Lung (tissue), 12 donors: ENCODE measurements around the gene LSM11. TPM values are rescaled to one million over a fixed set of nuclear protein-coding genes. Genes with fewer than 3 reads are reported as not detected.

Experiments used
- ATAC-seq: fragments of 200-7000 bp; cut with Tn5 transposase; one replicate; pipeline ENCODE4 v1.9.1; 2020; ENCODE audit warnings: moderate number of reproducible peaks; ENCODE audit not compliant: insufficient read depth, low FRiP score
- DNase-seq, 3 donors: peaks; one replicate each; pipeline ENCODE4 v3.0.0-alpha.2; 2013 to 2017
- H3K27ac ChIP-seq, 2 donors: one replicate each; pipeline ENCODE4 v1.5.1; 2013; ENCODE audit warnings: mild to moderate bottlenecking in 2 of 2, moderate library complexity in 2 of 2, control low read depth in 1 of 2, inconsistent platforms in 1 of 2, low read depth in 1 of 2, low read length in 1 of 2
- H3K27me3 ChIP-seq, 3 donors: one replicate each; pipeline ENCODE4 v1.5.1; 2013; ENCODE audit warnings: low read length in 2 of 3; ENCODE audit not compliant: control insufficient read depth in 3 of 3, insufficient read depth in 3 of 3
- H3K36me3 ChIP-seq, 4 donors: one replicate each; pipeline ENCODE4 v1.5.1; 2013; ENCODE audit warnings: low read length in 4 of 4, mild to moderate bottlenecking in 1 of 4, moderate library complexity in 1 of 4; ENCODE audit not compliant: control insufficient read depth in 4 of 4, insufficient read depth in 4 of 4
- H3K4me1 ChIP-seq, 5 donors: one replicate each; pipeline ENCODE4 v1.5.1; 2013; ENCODE audit warnings: low read length in 5 of 5, mild to moderate bottlenecking in 2 of 5, moderate library complexity in 1 of 5; ENCODE audit not compliant: control insufficient read depth in 5 of 5, insufficient read depth in 5 of 5
- H3K4me3 ChIP-seq: one replicate; pipeline ENCODE4 v1.5.1; 2013; ENCODE audit warnings: mild to moderate bottlenecking, control low read depth, moderate library complexity
- H3K9ac ChIP-seq, 2 donors: one replicate each; pipeline ENCODE4 v1.5.1; 2013; ENCODE audit warnings: low read length in 2 of 2, control low read depth in 1 of 2; ENCODE audit not compliant: insufficient read depth in 1 of 2
- H3K9me3 ChIP-seq, 4 donors: one replicate each; pipeline ENCODE4 v1.5.1; 2013; ENCODE audit warnings: low read length in 3 of 4, mild to moderate bottlenecking in 1 of 4, moderate library complexity in 1 of 4; ENCODE audit not compliant: control insufficient read depth in 4 of 4, insufficient read depth in 3 of 4
- WGBS, 2 donors: extraction: QIAGEN DNeasy Blood & Tissue Kit; methylation state at CpG; one replicate each; pipeline ENCODE4 v1.1.7; 2013; 5-methylcytosine and 5-hydroxymethylcytosine counted together
- polyA plus RNA-seq, 2 donors: library from polyadenylated mRNA; stranded (reverse); fragments of 200-250 nt; gene quantifications; one replicate each; pipeline ENCODE4 v1.2.1, GENCODE V29; 2013
- total RNA-seq, 2 donors: library from RNA; depleted of rRNA in 1 of 2; stranded (reverse); fragments of >200 nt in 1 of 2; gene quantifications; one replicate each; pipeline ENCODE4 v1.2.1, GENCODE V29; 2014 to 2021
- TF ChIP-seq, protein P1 (sequence below): IDR thresholded peaks from 2 replicates; pipeline ENCODE4 v1.5.1; 2012; ENCODE audit warnings: mild to moderate bottlenecking; ENCODE audit errors: control extremely low read depth, extremely low read depth
- donor health status: control.
- donor health status: control.
- donor health status: Bipolar disorder and iron deficiency.
- donor health status: healthy.
- donor health status: DM: yes; HTN: yes; CAD: no.

Gene LSM11
- total and polyA plus RNA-seq, 4 donors = 0.93 to 7.0 (median 1.8) TPM

DNA sequence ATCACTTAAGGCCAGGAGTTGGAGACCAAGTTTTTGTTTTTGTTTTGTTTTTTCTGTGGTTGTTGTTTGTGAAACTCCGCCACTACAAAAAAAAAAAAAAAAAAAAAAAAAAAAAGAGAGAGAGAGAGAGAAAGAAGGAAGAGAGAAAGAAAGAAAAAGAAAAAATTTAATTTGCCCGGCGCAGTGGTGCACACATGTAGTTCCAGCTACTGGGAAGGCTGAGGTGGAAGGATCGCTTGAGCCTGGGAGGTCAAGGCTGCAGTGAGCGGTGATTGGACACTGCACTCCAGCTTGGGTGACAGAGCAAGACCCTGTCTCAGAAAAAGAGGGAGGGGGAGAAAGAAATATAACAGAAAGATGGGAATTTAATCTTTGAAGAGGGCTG lies 11.4 kb upstream of the LSM11 start:
- H3K4me1 ChIP-seq = peaks cover 0 to 4% (median 0%) of the 10 kb centered on the region in 5 donors
- no peak overlapping the region for H3K9ac ChIP-seq
- no peaks in the 10 kb centered on the region for H3K9me3 ChIP-seq
- TF ChIP-seq, protein P1, sequence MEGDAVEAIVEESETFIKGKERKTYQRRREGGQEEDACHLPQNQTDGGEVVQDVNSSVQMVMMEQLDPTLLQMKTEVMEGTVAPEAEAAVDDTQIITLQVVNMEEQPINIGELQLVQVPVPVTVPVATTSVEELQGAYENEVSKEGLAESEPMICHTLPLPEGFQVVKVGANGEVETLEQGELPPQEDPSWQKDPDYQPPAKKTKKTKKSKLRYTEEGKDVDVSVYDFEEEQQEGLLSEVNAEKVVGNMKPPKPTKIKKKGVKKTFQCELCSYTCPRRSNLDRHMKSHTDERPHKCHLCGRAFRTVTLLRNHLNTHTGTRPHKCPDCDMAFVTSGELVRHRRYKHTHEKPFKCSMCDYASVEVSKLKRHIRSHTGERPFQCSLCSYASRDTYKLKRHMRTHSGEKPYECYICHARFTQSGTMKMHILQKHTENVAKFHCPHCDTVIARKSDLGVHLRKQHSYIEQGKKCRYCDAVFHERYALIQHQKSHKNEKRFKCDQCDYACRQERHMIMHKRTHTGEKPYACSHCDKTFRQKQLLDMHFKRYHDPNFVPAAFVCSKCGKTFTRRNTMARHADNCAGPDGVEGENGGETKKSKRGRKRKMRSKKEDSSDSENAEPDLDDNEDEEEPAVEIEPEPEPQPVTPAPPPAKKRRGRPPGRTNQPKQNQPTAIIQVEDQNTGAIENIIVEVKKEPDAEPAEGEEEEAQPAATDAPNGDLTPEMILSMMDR = no peak
- WGBS, 2 donors = 95 to 99% methylated on average over 5 of the region's 5 CpGs
- H3K36me3 ChIP-seq = peaks cover 0 to 8% (median 5%) of the 10 kb centered on the region in 4 donors
- no peaks in the 10 kb centered on the region for H3K27me3 ChIP-seq
- ATAC-seq (no peak), DNase-seq (no peak)
- H3K4me3 ChIP-seq = no peak overlapping the region
- H3K27ac ChIP-seq = no peak overlapping the region

DNA sequence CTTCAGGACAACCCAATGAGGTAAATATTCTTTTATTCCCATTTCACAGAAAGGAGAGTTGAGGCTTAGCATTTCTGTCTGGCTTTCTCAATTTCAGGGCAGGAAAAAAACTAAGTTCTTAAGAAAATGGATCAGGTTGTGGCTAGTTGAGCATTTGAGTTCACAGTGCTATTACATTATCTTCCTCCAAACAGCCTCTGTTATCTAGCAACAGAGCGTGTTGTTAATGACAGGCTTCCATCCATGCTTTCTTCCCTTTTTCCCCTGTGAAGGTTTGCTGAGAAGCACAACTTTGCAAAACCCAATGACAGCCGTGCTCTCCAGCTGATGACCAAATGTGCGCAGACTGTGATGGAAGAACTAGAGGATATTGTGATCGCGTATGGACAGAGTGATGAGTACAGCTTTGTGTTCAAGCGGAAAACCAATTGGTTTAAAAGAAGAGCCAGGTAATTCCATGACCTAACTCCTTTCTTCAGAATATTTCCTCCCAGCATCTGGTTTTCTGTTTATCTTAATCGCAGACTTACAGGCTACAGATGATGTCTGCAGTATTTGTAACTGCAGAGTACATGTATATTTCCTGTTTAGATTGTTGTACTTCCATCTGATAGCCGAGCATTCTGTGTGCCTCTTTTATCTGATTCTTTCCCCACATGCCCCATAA lies 10.8 kb upstream of the LSM11 start:
- 87 to 91% methylated on average over 8 of the region's 8 CpGs for WGBS, 2 donors
- ATAC-seq (no peak), DNase-seq (no peak)
- Histone ChIP-seq H3K36me3 (peaks cover 0 to 10% (median 5%) of the 10 kb centered on the region in 4 donors), H3K4me3 (no peak overlapping the region), H3K27me3 (no peaks in the 10 kb centered on the region), H3K9ac (no peak overlapping the region), H3K9me3 (no peaks in the 10 kb centered on the region), H3K4me1 (peaks cover 0 to 4% (median 0%) of the 10 kb centered on the region in 5 donors), H3K27ac (no peak overlapping the region)
- TF ChIP-seq, protein P1 = no peak

DNA sequence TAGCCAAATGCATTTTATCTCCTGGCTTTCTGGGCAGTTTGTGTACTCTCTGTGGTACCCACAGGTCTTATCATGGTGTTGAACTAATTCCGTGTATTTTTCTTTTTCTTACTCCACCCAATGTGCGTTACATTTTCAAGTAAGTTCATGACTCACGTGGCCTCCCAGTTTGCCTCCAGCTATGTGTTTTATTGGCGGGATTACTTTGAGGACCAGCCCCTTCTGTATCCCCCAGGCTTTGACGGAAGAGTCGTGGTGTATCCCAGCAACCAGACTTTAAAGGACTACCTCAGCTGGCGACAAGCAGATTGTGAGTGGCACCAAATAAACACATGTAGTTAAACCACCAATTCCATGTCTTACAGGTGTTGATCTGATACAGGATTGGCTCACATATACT lies 9.1 kb upstream of the LSM11 start:
- no peak overlapping the region for H3K9ac ChIP-seq
- H3K9me3 ChIP-seq = no peaks in the 10 kb centered on the region
- DNase-seq = no peak
- WGBS, 2 donors = 92 to 93% methylated on average over 7 of the region's 7 CpGs
- H3K27ac ChIP-seq = no peak overlapping the region
- ATAC-seq = no peak
- H3K27me3 ChIP-seq = no peaks in the 10 kb centered on the region
- peaks cover 0 to 4% (median 0%) of the 10 kb centered on the region in 5 donors for H3K4me1 ChIP-seq
- peaks cover 2 to 13% (median 7%) of the 10 kb centered on the region in 4 donors for H3K36me3 ChIP-seq
- H3K4me3 ChIP-seq = no peak overlapping the region
- TF ChIP-seq, protein P1 = no peak
